ENCODE data around the gene TUBB4B.

Gene TUBB4B

DNA sequence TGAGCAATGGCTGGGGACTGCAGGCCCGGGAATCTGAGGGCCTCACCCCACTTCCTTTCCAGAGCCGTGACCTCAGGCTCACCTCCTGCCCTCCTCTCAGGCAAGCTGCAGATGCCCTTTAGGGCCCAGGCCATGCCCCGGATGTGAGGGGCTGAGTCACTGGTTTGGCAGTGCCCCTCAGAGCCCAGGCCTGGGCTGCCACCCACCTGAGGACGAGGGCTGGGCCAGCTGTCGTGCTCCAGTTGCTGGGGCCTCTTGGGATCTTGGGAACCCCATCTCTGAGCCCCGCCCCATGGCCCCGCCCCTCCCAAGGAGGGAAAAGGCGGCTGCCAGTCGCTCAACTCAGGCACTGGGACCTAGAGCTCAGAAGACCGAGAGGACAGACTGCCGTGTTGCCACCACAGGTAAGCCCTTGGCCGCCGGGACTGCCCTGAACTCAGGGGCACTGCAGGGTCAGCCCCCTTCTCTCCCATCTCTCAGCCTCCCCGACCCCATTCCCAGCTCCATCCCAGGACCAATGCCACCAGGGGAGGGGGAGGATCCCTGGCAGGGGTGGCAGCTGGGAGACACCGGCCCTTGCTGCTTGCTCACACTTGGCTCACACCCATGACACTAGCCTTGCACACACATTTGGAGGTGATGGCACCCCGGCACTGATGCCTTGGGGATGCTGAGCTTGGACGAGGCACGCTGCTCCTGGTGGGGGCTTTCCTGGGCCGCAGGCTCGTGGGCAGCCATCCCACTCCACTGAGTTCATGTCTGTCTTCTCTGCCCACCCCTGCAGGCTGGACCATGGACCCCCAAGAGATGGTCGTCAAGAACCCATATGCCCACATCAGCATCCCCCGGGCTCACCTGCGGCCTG, 16.0 kb upstream of the TUBB4B start, which contains the start of gene CYSRT1 (continued):
- TF ChIP-seq, protein P1, sequence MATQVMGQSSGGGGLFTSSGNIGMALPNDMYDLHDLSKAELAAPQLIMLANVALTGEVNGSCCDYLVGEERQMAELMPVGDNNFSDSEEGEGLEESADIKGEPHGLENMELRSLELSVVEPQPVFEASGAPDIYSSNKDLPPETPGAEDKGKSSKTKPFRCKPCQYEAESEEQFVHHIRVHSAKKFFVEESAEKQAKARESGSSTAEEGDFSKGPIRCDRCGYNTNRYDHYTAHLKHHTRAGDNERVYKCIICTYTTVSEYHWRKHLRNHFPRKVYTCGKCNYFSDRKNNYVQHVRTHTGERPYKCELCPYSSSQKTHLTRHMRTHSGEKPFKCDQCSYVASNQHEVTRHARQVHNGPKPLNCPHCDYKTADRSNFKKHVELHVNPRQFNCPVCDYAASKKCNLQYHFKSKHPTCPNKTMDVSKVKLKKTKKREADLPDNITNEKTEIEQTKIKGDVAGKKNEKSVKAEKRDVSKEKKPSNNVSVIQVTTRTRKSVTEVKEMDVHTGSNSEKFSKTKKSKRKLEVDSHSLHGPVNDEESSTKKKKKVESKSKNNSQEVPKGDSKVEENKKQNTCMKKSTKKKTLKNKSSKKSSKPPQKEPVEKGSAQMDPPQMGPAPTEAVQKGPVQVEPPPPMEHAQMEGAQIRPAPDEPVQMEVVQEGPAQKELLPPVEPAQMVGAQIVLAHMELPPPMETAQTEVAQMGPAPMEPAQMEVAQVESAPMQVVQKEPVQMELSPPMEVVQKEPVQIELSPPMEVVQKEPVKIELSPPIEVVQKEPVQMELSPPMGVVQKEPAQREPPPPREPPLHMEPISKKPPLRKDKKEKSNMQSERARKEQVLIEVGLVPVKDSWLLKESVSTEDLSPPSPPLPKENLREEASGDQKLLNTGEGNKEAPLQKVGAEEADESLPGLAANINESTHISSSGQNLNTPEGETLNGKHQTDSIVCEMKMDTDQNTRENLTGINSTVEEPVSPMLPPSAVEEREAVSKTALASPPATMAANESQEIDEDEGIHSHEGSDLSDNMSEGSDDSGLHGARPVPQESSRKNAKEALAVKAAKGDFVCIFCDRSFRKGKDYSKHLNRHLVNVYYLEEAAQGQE (tag by site-specific recombination; IDR thresholded peaks at IDR 0.05): no peak
- 0 out of 2 replicates have a peak, but pooled peaks have one; percentile 28 for TF ChIP-seq KLF9 (tag by site-specific recombination; IDR thresholded peaks at IDR 0.05; ENCODE audit: low read depth)
- no peak for TF ChIP-seq ZNF426 (tag by site-specific recombination; IDR thresholded peaks at IDR 0.05)
- TF ChIP-seq ZNF211 (tag by site-specific recombination; IDR thresholded peaks at IDR 0.05; ENCODE audit: low read depth): no peak

DNA sequence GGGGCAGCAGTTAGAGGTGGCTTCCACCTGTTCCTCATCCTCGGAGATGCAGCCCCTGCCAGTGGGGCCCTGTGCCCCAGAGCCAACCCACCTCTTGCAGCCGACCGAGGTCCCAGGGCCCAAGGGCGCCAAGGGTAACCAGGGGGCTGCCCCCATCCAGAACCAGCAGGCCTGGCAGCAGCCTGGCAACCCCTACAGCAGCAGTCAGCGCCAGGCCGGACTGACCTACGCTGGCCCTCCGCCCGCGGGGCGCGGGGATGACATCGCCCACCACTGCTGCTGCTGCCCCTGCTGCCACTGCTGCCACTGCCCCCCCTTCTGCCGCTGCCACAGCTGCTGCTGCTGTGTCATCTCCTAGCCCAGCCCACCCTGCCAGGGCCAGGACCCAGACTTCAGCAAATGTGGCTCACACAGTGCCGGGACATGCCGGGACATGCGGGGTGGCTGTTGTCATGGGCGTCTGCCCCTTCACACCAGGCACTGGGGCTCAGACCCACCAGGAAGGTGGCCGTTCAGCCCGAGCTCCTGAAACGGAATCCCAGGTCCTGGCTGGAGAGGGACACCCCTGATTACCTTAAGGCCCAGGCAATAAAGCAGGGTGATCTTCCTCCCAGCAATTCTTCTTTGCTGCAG, 15.3 kb upstream of the TUBB4B start:
- Histone ChIP-seq H3K4me1 (ENCODE audit: control insufficient read depth, insufficient read depth, low read length) (peaks cover 4% of the 10 kb centered on the region), H3K27ac (ENCODE audit: extremely low read depth, low read depth, low read length) (no peak overlapping the region), H3K4me3 (ENCODE audit: low read depth, low read length) (no peak overlapping the region), H3K9me3 (ENCODE audit: control insufficient read depth, insufficient read depth, low read depth, low read length) (no peaks in the 10 kb centered on the region), H3K36me3 (ENCODE audit: control insufficient read depth in 2 of 2, insufficient read depth in 1 of 2, low read length in 2 of 2) (no peaks in the 10 kb centered on the region)
- POLR2A ChIA-PET: interaction anchor here (2.1 to 17.2 kb wide), 4 partner anchors 15 to 96 kb away, joined by 11 to 304 read pairs (median 122); partner anchors contain the start of genes ANAPC2, NDOR1, SSNA1 and TMEM203
- peak; percentile 19; the same call in 1 of the 2 replicates for TF ChIP-seq GLIS2 (tag by site-specific recombination; IDR thresholded peaks at IDR 0.05)
- TF ChIP-seq, protein P2, sequence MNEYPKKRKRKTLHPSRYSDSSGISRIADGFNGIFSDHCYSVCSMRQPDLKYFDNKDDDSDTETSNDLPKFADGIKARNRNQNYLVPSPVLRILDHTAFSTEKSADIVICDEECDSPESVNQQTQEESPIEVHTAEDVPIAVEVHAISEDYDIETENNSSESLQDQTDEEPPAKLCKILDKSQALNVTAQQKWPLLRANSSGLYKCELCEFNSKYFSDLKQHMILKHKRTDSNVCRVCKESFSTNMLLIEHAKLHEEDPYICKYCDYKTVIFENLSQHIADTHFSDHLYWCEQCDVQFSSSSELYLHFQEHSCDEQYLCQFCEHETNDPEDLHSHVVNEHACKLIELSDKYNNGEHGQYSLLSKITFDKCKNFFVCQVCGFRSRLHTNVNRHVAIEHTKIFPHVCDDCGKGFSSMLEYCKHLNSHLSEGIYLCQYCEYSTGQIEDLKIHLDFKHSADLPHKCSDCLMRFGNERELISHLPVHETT (tag by site-specific recombination; IDR thresholded peaks at IDR 0.05): no peak
- TF ChIP-seq ZNF48 (tag by site-specific recombination; IDR thresholded peaks at IDR 0.05): no peak
- peak; percentile 13; the same call in 1 of the 2 replicates for TF ChIP-seq OSR2 (tag by site-specific recombination; IDR thresholded peaks at IDR 0.05)
- TF ChIP-seq, protein P3, sequence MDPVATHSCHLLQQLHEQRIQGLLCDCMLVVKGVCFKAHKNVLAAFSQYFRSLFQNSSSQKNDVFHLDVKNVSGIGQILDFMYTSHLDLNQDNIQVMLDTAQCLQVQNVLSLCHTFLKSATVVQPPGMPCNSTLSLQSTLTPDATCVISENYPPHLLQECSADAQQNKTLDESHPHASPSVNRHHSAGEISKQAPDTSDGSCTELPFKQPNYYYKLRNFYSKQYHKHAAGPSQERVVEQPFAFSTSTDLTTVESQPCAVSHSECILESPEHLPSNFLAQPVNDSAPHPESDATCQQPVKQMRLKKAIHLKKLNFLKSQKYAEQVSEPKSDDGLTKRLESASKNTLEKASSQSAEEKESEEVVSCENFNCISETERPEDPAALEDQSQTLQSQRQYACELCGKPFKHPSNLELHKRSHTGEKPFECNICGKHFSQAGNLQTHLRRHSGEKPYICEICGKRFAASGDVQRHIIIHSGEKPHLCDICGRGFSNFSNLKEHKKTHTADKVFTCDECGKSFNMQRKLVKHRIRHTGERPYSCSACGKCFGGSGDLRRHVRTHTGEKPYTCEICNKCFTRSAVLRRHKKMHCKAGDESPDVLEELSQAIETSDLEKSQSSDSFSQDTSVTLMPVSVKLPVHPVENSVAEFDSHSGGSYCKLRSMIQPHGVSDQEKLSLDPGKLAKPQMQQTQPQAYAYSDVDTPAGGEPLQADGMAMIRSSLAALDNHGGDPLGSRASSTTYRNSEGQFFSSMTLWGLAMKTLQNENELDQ (tag by site-specific recombination; IDR thresholded peaks at IDR 0.05; ENCODE audit: low read depth): no peak
- no peak for TF ChIP-seq ZNF510 (tag by site-specific recombination; IDR thresholded peaks at IDR 0.05; ENCODE audit: insufficient replicate concordance)
- TF ChIP-seq, protein P4, sequence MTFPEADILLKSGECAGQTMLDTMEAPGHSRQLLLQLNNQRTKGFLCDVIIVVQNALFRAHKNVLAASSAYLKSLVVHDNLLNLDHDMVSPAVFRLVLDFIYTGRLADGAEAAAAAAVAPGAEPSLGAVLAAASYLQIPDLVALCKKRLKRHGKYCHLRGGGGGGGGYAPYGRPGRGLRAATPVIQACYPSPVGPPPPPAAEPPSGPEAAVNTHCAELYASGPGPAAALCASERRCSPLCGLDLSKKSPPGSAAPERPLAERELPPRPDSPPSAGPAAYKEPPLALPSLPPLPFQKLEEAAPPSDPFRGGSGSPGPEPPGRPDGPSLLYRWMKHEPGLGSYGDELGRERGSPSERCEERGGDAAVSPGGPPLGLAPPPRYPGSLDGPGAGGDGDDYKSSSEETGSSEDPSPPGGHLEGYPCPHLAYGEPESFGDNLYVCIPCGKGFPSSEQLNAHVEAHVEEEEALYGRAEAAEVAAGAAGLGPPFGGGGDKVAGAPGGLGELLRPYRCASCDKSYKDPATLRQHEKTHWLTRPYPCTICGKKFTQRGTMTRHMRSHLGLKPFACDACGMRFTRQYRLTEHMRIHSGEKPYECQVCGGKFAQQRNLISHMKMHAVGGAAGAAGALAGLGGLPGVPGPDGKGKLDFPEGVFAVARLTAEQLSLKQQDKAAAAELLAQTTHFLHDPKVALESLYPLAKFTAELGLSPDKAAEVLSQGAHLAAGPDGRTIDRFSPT (tag by site-specific recombination; IDR thresholded peaks at IDR 0.05): peak; percentile 63
- no peak for TF ChIP-seq ZNF629 (tag by site-specific recombination; IDR thresholded peaks at IDR 0.05)
- TF ChIP-seq ZNF335 (tag by site-specific recombination; conservative IDR thresholded peaks at IDR 0.05): peak; percentile 71
- no peak for TF ChIP-seq ZNF23 (tag by site-specific recombination; IDR thresholded peaks at IDR 0.05; ENCODE audit: borderline replicate concordance)
- CTCF ChIA-PET: interaction anchor here (0.7 to 6.7 kb wide), 13 partner anchors 9 to 438 kb away, joined by 3 to 69 read pairs (median 9); partner anchors contain the start of genes ABCA2, MAN1B1, NPDC1 and SAPCD2

All from HEK293 (cell line).